MG63 (cell line): ENCODE results near the gene TENT5C. TPM values are rescaled to one million over a fixed set of nuclear protein-coding genes. Genes with fewer than 3 reads are reported as not detected.

Experiments
- DNase-seq: peaks from one replicate; pipeline ENCODE4 v3.0.0-alpha.2; 2020
- H3K27me3 ChIP-seq: fragments of 250-450 bp; sonication (Bioruptor Pico); 2 replicates; pipeline ENCODE4 v1.5.1; 2020; ENCODE audit warnings: mild to moderate bottlenecking, moderate library complexity
- H3K36me3 ChIP-seq: fragments of 250-450 bp; sonication (Bioruptor Pico); 2 replicates; pipeline ENCODE4 v1.5.1; 2020; ENCODE audit warnings: mild to moderate bottlenecking, moderate library complexity
- H3K4me3 ChIP-seq: fragments of 250-450 bp; sonication (Bioruptor Pico); 2 replicates; pipeline ENCODE4 v1.5.1; 2020; ENCODE audit warnings: mild to moderate bottlenecking, moderate library complexity
- H3K9me3 ChIP-seq: fragments of 250-450 bp; sonication (Bioruptor Pico); 2 replicates; pipeline ENCODE4 v1.5.1; 2020; ENCODE audit warnings: mild to moderate bottlenecking, moderate library complexity
- total RNA-seq: library from RNA; depleted of rRNA; stranded (reverse); fragments of >200 nt; shearing (Covaris generic); gene quantifications from 2 replicates; pipeline ENCODE4 v1.2.3, GENCODE V29; 2014; ENCODE audit warnings: low replicate concordance

The TENT5C gene
- total RNA-seq, 1 experiment from 2014 or later, result 6.2 TPM

GRCh38 chr1:117650840-117651568 lies 45.2 kb downstream of the TENT5C start:
- Histone ChIP-seq H3K36me3 (no peaks in the 10 kb centered on the region), H3K4me3 (no peak overlapping the region), H3K27me3 (no peaks in the 10 kb centered on the region), H3K9me3 (no peaks in the 10 kb centered on the region)
- DNase-seq, result no peak

DNA sequence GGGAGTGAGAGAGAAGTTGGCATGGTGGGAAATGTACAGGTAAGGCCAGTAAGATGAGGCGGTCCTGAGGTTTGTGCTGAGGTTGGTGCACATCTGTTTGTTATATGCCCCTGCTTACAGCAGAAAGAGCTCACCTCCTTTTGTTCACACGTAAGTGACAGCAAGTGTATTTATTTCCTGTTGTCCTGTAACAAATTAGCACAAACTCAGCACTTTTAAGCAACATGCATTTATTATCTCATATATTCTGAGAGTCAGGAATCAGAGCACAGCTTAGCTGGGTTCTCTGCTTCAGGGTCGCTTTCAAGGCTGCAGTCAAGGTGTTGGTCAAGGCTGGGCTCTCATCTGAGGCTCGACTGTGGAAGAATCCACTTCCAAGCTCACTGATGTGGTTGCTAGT lies 45.8 kb downstream of the TENT5C start:
- no peaks in the 10 kb centered on the region for H3K27me3 ChIP-seq
- H3K4me3 ChIP-seq, result no peak overlapping the region
- no peaks in the 10 kb centered on the region for H3K9me3 ChIP-seq
- no peak for DNase-seq
- no peaks in the 10 kb centered on the region for H3K36me3 ChIP-seq

DNA sequence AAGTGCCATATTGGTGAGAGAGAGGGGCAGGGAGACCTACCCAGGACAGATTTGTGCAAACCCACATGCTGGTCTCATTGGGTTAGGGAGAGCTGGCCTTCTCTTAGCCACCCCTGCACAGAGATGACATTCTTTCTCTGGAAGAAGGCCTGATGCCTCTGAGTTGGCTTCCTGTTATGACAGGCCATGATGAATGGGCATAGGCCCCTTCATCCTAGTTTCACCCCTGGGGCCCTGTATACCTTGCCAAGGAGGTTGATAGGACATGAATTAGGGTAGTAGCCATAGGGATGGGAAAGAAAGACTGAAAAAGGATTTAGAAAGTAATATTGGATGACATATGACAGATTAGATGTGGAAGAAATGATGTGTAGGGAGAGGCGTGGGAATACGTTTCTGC lies 46.6 kb downstream of the TENT5C start:
- no peak overlapping the region for H3K4me3 ChIP-seq
- DNase-seq, result no peak
- H3K27me3 ChIP-seq, result no peaks in the 10 kb centered on the region
- no peaks in the 10 kb centered on the region for H3K9me3 ChIP-seq
- H3K36me3 ChIP-seq, result no peaks in the 10 kb centered on the region

DNA sequence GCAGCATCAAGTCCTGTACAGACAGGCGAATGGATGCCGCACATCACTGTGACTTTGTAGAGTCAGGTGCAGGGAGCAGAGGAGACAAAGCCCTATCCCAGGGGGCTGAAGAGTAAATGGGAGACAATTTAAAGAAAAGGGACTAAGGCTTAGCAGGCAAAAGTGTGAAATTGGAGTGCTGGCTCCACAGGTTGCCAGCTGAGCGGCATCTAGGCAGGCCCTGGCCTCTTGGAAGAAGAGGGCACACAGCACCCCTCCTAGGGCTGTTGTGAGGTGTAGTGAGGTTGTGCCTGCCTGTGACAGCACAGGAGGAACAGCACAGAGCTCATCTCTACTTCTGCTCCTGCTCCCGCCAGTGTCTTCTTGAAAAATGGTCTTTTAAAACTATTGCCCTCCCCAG lies 47.3 kb downstream of the TENT5C start:
- Histone ChIP-seq H3K4me3 (no peak overlapping the region), H3K9me3 (no peaks in the 10 kb centered on the region), H3K36me3 (no peaks in the 10 kb centered on the region), H3K27me3 (no peaks in the 10 kb centered on the region)
- no peak for DNase-seq

DNA sequence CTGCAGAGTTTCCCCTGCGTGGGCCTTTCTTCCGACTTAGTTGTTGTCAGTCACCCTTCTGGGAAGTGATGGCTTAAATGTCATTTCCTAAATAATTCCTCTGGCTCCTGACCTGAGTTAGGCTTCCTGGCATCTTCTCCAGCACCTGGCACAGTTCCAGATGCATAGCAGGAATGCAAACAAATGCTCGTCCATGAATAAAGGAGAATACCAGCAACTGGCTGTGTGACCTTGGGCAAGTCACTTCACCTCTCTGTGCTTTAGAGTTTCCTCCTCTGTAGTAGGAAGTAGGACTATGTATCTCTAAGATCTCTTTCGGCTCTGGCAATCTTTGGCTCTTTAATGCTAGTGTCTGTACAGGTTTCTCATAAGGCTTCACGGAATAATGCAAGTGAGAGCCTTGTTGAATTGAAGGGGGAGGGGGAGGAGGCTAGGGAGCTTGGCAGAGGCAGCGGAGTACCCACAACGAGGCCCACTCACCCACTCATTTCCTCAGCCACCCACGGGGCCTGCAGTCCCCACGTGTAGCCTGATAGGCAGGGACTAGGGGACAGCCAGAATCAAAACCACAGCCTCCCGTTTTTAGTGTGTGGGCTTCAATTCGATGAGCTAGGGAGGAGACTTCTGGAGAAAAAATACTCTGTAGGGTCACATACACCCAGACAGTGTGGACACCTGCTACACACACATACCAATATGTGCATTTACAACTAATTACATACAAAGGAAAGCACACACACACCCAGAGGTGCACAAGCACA lies 48.1 kb downstream of the TENT5C start:
- H3K36me3 ChIP-seq, result no peaks in the 10 kb centered on the region

DNA sequence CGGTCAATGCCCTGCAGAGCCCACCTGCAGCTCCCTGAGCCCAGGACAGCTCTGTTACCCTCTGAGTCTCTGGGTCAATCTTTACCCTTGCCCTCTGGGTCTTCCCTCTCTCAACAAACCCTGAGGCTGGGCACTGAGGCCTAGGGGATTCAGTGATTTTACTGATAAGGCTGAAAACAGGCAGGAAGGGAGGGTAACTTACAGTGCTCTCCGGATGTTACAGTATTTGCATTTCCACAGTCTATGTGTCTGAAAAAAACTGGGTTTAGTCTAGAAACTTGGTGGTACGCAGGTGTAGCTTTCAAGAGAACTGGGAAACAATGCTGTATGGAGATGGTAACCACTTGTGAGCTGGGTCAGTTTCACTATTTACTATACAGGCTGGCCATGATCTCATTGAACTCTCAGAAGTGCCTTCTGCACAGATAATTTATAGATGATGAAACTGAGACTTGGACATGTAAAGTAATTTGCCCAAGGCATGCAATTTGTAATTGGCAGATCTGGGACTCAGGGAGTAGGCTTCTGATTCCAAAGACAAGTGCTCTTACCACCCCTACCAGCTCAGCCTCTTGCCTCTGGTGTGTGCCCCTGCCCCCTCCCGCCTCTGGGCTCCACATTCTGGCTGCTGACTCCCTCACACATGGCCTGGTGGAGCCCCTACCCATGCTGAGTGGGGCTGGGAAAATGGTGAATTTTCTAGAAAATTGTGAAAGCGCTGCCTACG lies 48.8 kb downstream of the TENT5C start:
- no peaks in the 10 kb centered on the region for H3K36me3 ChIP-seq
- no peaks in the 10 kb centered on the region for H3K9me3 ChIP-seq
- no peak for DNase-seq
- no peaks in the 10 kb centered on the region for H3K27me3 ChIP-seq
- no peak overlapping the region for H3K4me3 ChIP-seq

More for the DNA sequence above, 48.1 kb downstream of the TENT5C start:
- no peak for DNase-seq
- Histone ChIP-seq H3K27me3 (no peaks in the 10 kb centered on the region), H3K4me3 (no peak overlapping the region), H3K9me3 (no peaks in the 10 kb centered on the region)

- peak; percentile 72 for DNase-seq
- Histone ChIP-seq H3K36me3 (no peaks in the 10 kb centered on the region), H3K4me3 (no peak overlapping the region), H3K27me3 (no peaks in the 10 kb centered on the region), H3K9me3 (no peaks in the 10 kb centered on the region)
Measured at GRCh38 chr1:117655220-117655577, 49.4 kb downstream of the TENT5C start.

DNA sequence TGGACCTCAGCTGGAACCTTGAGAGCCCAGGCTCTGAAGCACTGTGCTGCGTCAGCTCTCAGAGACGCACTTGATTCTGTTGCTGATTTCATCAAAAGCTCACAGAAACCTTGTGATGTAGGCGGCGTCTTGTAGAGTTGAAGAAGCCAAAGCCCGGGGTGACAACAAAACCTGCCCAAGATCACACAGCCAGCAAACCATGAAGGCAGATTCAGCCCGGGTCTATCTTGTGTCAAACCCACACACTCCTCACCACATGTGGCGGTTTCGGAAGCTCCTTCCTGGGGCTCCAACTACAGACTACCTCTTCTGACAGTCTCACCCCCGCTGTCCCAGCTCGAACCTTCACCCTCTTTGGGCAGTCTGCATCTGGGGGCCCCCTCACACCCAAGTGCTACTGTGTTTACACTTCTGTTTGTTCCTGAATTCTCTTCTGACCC lies 50.4 kb downstream of the TENT5C start:
- H3K27me3 ChIP-seq, result no peaks in the 10 kb centered on the region
- DNase-seq, result no peak
- no peaks in the 10 kb centered on the region for H3K9me3 ChIP-seq
- no peaks in the 10 kb centered on the region for H3K36me3 ChIP-seq
- no peak overlapping the region for H3K4me3 ChIP-seq

GRCh38 chr1:117657031-117657430 lies 51.2 kb downstream of the TENT5C start:
- H3K36me3 ChIP-seq, result no peaks in the 10 kb centered on the region
- H3K4me3 ChIP-seq, result no peak overlapping the region
- no peaks in the 10 kb centered on the region for H3K9me3 ChIP-seq
- DNase-seq, result peak; percentile 87
- H3K27me3 ChIP-seq, result no peaks in the 10 kb centered on the region

DNA sequence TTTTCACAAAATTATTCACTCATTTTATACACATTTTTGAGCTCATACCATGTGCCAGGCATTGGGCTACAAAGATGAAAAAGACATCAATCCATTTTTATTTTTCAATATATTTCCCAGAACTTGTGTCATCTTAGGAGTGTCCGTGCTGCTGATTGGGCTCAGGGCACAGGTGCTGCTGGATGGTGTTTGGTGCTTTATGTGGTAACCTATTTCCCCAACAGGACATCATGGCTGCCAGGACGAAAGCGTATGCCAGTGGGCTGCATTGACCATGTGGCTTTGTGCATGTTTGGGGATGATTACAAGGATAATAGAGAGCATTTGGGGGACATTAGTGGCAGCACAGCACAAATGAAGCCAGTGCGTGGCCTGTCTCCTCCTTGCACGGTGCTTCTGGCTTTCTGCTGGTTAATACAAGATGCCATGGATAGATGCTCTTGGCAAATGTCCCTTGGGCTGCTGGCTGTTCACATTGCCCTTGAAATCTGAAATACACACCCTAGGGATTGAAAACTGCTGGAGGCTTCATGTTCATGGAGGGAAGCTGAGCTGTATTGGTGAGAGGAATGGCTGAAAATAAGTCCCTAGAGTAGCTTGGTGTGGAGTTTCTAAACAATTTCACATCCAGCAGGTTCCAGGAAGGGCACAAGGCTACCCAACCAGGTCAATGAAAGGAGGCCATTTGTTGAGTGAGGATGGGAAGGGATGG lies 52.3 kb downstream of the TENT5C start:
- no peak overlapping the region for H3K4me3 ChIP-seq
- H3K27me3 ChIP-seq, result no peaks in the 10 kb centered on the region
- DNase-seq, result no peak
- H3K9me3 ChIP-seq, result no peaks in the 10 kb centered on the region
- no peaks in the 10 kb centered on the region for H3K36me3 ChIP-seq

DNA sequence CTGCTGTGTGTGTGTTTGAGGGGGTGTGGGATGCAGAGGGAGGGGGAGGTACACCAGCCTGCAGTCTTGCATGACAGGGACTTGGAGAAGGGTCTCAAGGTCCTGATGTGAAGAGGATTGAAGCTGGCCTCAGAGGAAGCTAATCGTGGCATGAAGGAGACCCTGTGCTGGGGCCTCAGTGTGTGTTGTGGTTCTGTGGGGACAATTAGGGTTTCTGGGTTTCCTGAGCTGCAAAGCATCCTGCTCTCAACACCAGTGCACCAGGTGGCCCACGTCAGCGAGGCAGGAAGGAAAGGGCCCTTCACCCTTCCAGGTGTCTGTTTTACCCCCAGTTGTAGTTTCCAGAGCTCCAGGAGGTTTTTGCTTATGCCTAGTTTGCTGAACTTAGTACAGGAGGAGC lies 52.8 kb downstream of the TENT5C start:
- no peak for DNase-seq

DNA sequence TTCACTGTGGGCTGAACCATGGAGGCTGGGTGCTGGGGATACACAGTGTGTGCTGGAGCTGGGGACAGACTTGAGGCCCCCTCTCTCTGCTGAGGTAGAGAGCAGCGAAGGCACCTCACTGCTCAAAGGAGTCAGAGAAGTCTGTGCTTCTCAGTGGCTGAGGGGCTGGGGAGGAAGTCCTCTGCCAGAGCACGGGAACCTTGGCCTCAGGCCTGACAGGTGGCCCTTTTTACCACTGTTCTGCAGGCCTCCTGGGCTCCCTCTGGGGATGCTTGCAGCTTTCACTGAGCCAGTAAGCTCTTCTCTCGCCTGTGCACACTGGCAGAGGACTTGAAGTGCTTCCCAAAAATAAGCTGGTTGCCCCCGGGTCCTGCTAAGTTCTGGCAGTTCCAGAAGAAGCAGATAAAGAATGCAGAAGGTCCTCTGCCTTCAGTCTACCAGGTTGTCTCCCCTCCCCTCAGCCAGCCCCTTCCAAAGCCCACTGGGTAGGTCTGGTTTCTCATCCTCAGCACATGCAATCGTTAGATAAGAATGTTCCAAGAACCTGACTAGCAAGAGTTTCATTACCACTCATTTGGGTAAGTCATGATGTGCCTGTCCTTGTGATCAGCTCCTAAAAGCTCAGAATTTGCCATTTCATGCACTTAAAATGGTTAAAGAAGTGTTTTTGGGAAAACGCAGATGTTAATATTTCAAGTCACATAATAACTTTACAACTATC lies 53.9 kb downstream of the TENT5C start:
- no peak for DNase-seq
- Histone ChIP-seq H3K4me3 (no peak overlapping the region), H3K27me3 (no peaks in the 10 kb centered on the region), H3K9me3 (no peaks in the 10 kb centered on the region), H3K36me3 (no peaks in the 10 kb centered on the region)

More for the DNA sequence above, 52.8 kb downstream of the TENT5C start:
- Histone ChIP-seq H3K36me3 (no peaks in the 10 kb centered on the region), H3K27me3 (no peaks in the 10 kb centered on the region), H3K9me3 (no peaks in the 10 kb centered on the region), H3K4me3 (no peak overlapping the region)

DNA sequence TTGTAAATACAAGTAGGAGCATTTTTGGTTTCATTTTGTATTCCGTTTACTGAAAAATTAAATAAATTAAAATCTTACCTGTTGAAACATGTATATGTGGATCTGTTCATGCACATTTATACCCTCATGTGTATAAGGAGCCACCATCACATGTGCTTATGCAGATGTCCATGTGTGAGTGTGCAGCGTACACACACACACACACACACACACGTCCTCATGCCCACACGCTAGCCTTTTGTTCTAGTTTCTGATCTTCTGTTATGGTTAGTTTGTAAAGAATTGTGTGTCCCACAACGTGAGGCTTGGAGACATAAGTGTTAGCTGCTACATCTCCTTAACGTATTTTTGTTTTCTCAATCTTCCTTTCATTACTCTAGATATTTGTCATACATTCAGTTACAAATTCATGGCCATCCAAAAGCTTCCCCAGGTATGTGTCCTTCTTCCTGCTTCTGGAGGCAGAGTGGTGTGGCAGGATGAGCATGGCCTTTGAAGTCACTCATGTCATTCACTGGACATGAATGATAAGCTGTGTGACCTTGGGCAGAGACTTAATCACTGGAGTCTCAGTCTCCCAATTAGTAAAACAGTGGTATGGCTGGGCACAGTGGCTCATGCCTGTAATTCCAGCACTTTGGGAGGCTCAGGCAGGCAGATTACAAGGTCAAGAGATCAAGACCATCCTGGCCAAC lies 54.6 kb downstream of the TENT5C start:
- DNase-seq, result no peak
- Histone ChIP-seq H3K27me3 (no peaks in the 10 kb centered on the region), H3K4me3 (no peak overlapping the region), H3K36me3 (no peaks in the 10 kb centered on the region), H3K9me3 (no peaks in the 10 kb centered on the region)

DNA sequence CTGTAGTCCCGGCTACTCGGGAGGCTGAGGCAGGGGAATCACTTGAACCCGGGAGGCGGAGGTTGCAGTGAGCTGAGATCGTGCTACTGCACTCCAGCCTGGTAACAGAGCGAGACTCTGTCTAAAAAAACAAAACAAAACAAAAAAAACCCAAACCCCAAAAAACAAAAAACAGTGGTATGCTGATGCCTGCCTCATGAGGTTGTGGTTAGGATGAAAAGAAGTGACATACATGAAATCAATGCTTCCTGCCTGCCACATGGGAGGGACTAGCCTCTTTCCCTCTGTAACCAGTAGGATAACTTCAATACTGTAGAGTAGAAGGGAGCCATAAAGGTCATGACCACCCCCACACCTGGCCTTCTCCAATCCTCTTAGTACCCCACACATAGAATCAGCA lies 55.2 kb downstream of the TENT5C start:
- Histone ChIP-seq H3K9me3 (no peaks in the 10 kb centered on the region), H3K36me3 (no peaks in the 10 kb centered on the region), H3K27me3 (no peaks in the 10 kb centered on the region), H3K4me3 (no peak overlapping the region)
- no peak for DNase-seq

DNA sequence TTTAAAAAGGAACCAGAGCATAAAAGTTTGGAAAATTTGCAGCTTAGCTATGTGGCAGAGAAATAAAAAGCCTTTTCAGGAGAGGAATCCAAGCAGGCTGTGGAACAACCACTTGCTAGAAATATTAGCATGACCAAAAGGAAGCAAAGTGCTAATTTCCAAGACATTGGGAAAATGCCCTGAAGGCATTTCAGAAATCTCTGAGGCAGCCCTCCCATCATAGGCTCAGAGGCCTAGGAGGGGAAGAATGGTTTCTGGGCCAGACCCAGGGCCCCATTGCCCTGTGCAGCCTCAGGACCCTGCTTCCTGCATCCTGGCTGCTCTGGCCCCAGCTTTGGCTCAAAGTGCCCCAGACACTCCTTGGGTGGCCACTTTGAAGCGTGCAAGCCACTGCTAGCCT lies 56.8 kb downstream of the TENT5C start:
- Histone ChIP-seq H3K27me3 (no peaks in the 10 kb centered on the region), H3K4me3 (no peak overlapping the region), H3K36me3 (no peaks in the 10 kb centered on the region), H3K9me3 (no peaks in the 10 kb centered on the region)
- DNase-seq, result no peak
